ENCODE measurements around the gene PRR12. TPM values are rescaled to one million over a fixed set of nuclear protein-coding genes. Genes with fewer than 3 reads are reported as not detected.

Gene PRR12
- total RNA-seq, 1 experiment from 2014 or later: 22.9 TPM

DNA sequence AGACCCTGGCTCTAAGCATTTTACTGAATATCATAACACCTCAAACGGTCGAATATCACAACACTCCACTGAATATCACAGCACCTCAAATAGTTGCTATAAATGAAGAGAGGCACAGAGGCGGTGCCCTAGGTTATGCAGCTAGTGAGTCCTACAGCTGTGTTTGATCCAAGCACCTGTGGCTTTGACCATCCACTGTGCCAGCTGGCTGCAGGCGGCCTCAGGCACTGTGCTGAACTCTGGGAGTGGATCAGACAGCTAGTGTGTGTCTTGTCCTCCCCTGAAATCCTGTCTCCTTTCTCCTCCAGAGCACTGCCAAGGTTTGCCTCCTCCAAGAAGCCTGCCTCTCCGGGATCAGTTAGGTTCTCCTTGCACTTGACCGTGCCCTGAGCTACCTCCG, 18.0 kb upstream of the PRR12 start:
- DNase-seq (ENCODE audit: low read depth, low spot score) (no peak), ATAC-seq (no peak)
- TF ChIP-seq, protein P1, sequence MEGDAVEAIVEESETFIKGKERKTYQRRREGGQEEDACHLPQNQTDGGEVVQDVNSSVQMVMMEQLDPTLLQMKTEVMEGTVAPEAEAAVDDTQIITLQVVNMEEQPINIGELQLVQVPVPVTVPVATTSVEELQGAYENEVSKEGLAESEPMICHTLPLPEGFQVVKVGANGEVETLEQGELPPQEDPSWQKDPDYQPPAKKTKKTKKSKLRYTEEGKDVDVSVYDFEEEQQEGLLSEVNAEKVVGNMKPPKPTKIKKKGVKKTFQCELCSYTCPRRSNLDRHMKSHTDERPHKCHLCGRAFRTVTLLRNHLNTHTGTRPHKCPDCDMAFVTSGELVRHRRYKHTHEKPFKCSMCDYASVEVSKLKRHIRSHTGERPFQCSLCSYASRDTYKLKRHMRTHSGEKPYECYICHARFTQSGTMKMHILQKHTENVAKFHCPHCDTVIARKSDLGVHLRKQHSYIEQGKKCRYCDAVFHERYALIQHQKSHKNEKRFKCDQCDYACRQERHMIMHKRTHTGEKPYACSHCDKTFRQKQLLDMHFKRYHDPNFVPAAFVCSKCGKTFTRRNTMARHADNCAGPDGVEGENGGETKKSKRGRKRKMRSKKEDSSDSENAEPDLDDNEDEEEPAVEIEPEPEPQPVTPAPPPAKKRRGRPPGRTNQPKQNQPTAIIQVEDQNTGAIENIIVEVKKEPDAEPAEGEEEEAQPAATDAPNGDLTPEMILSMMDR (IDR thresholded peaks at IDR 0.05): no peak
- TF ChIP-seq SIN3A (IDR thresholded peaks at IDR 0.05; ENCODE audit: borderline replicate concordance, insufficient read depth, low read depth, low read length): no peak
- TF ChIP-seq TCF7L2 (IDR thresholded peaks at IDR 0.05; ENCODE audit: low read depth, low read length): no peak
- TF ChIP-seq, protein P2, sequence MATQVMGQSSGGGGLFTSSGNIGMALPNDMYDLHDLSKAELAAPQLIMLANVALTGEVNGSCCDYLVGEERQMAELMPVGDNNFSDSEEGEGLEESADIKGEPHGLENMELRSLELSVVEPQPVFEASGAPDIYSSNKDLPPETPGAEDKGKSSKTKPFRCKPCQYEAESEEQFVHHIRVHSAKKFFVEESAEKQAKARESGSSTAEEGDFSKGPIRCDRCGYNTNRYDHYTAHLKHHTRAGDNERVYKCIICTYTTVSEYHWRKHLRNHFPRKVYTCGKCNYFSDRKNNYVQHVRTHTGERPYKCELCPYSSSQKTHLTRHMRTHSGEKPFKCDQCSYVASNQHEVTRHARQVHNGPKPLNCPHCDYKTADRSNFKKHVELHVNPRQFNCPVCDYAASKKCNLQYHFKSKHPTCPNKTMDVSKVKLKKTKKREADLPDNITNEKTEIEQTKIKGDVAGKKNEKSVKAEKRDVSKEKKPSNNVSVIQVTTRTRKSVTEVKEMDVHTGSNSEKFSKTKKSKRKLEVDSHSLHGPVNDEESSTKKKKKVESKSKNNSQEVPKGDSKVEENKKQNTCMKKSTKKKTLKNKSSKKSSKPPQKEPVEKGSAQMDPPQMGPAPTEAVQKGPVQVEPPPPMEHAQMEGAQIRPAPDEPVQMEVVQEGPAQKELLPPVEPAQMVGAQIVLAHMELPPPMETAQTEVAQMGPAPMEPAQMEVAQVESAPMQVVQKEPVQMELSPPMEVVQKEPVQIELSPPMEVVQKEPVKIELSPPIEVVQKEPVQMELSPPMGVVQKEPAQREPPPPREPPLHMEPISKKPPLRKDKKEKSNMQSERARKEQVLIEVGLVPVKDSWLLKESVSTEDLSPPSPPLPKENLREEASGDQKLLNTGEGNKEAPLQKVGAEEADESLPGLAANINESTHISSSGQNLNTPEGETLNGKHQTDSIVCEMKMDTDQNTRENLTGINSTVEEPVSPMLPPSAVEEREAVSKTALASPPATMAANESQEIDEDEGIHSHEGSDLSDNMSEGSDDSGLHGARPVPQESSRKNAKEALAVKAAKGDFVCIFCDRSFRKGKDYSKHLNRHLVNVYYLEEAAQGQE (IDR thresholded peaks at IDR 0.05; ENCODE audit: insufficient read depth in 1 of 2, low read depth in 2 of 2, low read length in 1 of 2): no peak
- TF ChIP-seq POLR2AphosphoS5 (IDR thresholded peaks at IDR 0.05; ENCODE audit: low read depth, low read length): no peak
- Histone ChIP-seq H3K4me3 (ENCODE audit: low read depth in 2 of 2, low read length in 2 of 2) (no peak overlapping the region), H3K27ac (ENCODE audit: low read length) (no peak overlapping the region), H3K9me3 (ENCODE audit: control insufficient read depth, insufficient read depth, low read depth, low read length) (no peaks in the 10 kb centered on the region), H3K4me1 (ENCODE audit: control insufficient read depth, insufficient read depth, low read length) (peaks cover 7% of the 10 kb centered on the region), H3K27me3 (ENCODE audit: control insufficient read depth, insufficient read depth, low read length) (no peaks in the 10 kb centered on the region), H3K36me3 (ENCODE audit: control insufficient read depth, insufficient read depth, low read length) (no peaks in the 10 kb centered on the region)
- POLR2A ChIA-PET: no interaction called here
- in situ Hi-C loops (cut with HindIII; ENCODE audit: low pct_unique_long_range_greater_than_20kb, low sequenced_read_pairs) (no loop called here), intact Hi-C loops (cut with micrococcal nuclease; ENCODE audit: unreplicated experiment) (no loop called here)
- no TSS peak for BruUV-seq (replicated peaks)
- CTCF ChIA-PET: interaction anchor here (0.7 kb wide), 1 partner anchor 46 kb away, joined by 14 read pairs; no protein-coding TSS in a partner anchor

DNA sequence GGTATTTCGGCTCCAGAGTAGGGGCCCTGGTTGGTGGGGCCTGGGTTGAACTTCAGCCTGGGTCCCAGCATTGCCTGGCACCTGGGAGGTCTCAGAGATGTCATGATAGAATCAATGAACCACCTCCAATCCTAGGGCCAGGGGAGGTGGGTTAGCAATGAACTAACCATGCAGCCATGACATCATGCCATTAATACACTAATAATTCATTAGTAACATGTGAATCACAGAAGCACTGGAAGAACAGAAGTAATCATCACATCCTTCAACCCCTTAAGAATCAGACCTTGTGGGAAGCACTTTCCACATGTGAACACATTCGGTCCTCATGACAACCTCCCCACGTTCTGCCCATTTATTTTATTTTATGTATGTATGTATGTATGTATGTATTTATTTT, 17.6 kb upstream of the PRR12 start:
- Histone ChIP-seq H3K27me3 (ENCODE audit: control insufficient read depth, insufficient read depth, low read length) (no peaks in the 10 kb centered on the region), H3K36me3 (ENCODE audit: control insufficient read depth, insufficient read depth, low read length) (no peaks in the 10 kb centered on the region), H3K9me3 (ENCODE audit: control insufficient read depth, insufficient read depth, low read depth, low read length) (no peaks in the 10 kb centered on the region), H3K27ac (ENCODE audit: low read length) (no peak overlapping the region), H3K4me3 (ENCODE audit: low read depth in 2 of 2, low read length in 2 of 2) (no peak overlapping the region), H3K4me1 (ENCODE audit: control insufficient read depth, insufficient read depth, low read length) (peaks cover 7% of the 10 kb centered on the region)
- ChIA-PET CTCF (no interaction called here), POLR2A (no interaction called here)
- no peak for ATAC-seq
- no TSS peak for BruUV-seq (replicated peaks)
- no peak for DNase-seq (ENCODE audit: low read depth, low spot score)
- in situ Hi-C loops (cut with HindIII; ENCODE audit: low pct_unique_long_range_greater_than_20kb, low sequenced_read_pairs): no loop called here
- TF ChIP-seq SIN3A (IDR thresholded peaks at IDR 0.05; ENCODE audit: borderline replicate concordance, insufficient read depth, low read depth, low read length) (no peak), POLR2AphosphoS5 (IDR thresholded peaks at IDR 0.05; ENCODE audit: low read depth, low read length) (no peak), TCF7L2 (IDR thresholded peaks at IDR 0.05; ENCODE audit: low read depth, low read length) (no peak)
- TF ChIP-seq, protein P2 (IDR thresholded peaks at IDR 0.05; ENCODE audit: insufficient read depth in 1 of 2, low read depth in 2 of 2, low read length in 1 of 2): no peak
- TF ChIP-seq, protein P1 (IDR thresholded peaks at IDR 0.05): no peak
- intact Hi-C loops (cut with micrococcal nuclease; ENCODE audit: unreplicated experiment): no loop called here
